ENCODE data around the gene SUSD6. TPM values are rescaled to one million over a fixed set of nuclear protein-coding genes. Genes with fewer than 3 reads are reported as not detected.
"Not testable (repeated sequence)": the region's sequence is repeated elsewhere in the genome, so short reads cannot be mapped to it uniquely, and the experiment has no call there.

SUSD6 gene
- total RNA-seq, 1 donor from 2014 or later: 46.6 TPM

- intact Hi-C loops (cut with micrococcal nuclease); H3K4me3 Mint-ChIP-seq (ENCODE audit: low read depth); H3K9me3 Mint-ChIP-seq; H3K4me1 Mint-ChIP-seq (ENCODE audit: low read depth); H3K36me3 Mint-ChIP-seq (ENCODE audit: low read depth); DNase-seq (ENCODE audit: low spot score); H3K27me3 Mint-ChIP-seq (ENCODE audit: low read depth); H3K27ac Mint-ChIP-seq: not testable (repeated sequence)
Measured at GRCh38 chr14:69599431-69599830, 12.0 kb upstream of the SUSD6 start.

DNA sequence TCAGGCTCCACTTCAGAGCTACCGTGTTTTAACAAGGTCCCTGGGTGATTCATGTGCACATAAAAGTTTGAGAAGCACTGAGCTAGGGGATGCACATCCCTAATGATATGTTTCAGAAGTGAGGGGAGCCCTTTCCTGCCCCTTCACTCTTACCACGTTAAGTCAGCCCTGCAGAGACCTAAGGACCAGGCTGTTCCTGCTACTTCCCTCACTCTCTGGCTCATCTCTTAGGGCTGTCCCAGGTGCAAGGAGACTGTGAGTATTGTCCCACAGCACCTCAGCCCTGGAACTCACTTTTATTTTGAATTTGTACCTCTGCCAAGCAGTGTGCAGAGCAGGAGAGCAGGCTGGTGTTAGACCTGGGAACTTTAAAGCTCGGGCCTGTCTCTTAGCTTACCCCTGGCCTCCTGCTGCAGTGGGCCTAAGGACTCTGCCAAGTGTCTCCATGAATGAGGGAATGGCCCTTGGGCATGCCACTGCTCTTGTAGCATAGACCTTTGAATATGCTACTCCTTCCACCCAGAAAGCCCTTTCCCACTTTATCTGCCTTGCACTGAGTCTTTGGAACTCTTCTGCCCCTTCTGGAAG lies 11.0 kb upstream of the SUSD6 start:
- no peaks in the 10 kb centered on the region for H3K36me3 Mint-ChIP-seq (ENCODE audit: low read depth)
- H3K9me3 Mint-ChIP-seq: no peaks in the 10 kb centered on the region
- H3K27me3 Mint-ChIP-seq (ENCODE audit: low read depth): no peaks in the 10 kb centered on the region
- H3K27ac Mint-ChIP-seq: no peak overlapping the region
- H3K4me3 Mint-ChIP-seq (ENCODE audit: low read depth): no peak overlapping the region
- intact Hi-C loops (cut with micrococcal nuclease): no loop called here
- DNase-seq (ENCODE audit: low spot score): no peak
- peaks cover 5% of the 10 kb centered on the region for H3K4me1 Mint-ChIP-seq (ENCODE audit: low read depth)

DNA sequence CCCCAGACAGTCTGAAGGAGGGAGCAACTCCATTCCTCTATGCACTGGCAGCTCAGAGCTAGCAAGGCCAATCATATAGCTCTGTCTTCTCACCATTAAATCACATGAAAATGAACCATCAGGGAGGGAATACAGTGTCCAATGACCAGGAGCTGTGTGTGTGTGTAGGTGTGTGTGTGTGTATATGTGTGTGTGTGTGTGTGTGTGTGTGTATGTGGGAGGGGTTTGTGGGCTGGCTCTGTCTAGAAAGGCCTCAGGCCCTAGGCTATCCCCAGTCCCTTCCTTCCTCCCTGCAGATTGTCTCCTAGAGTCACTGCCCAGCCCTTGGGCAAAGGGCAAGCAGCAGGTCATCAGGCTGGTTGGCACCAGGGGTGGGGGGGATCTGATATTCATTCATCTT lies 5.7 kb upstream of the SUSD6 start:
- no peak for DNase-seq (ENCODE audit: low spot score)
- Mint-ChIP-seq H3K4me3 (ENCODE audit: low read depth) (no peak overlapping the region), H3K27me3 (ENCODE audit: low read depth) (no peaks in the 10 kb centered on the region), H3K4me1 (ENCODE audit: low read depth) (peaks cover 25% of the 10 kb centered on the region), H3K9me3 (no peaks in the 10 kb centered on the region), H3K36me3 (ENCODE audit: low read depth) (no peaks in the 10 kb centered on the region), H3K27ac (no peak overlapping the region)
- intact Hi-C loops (cut with micrococcal nuclease): no loop called here

DNA sequence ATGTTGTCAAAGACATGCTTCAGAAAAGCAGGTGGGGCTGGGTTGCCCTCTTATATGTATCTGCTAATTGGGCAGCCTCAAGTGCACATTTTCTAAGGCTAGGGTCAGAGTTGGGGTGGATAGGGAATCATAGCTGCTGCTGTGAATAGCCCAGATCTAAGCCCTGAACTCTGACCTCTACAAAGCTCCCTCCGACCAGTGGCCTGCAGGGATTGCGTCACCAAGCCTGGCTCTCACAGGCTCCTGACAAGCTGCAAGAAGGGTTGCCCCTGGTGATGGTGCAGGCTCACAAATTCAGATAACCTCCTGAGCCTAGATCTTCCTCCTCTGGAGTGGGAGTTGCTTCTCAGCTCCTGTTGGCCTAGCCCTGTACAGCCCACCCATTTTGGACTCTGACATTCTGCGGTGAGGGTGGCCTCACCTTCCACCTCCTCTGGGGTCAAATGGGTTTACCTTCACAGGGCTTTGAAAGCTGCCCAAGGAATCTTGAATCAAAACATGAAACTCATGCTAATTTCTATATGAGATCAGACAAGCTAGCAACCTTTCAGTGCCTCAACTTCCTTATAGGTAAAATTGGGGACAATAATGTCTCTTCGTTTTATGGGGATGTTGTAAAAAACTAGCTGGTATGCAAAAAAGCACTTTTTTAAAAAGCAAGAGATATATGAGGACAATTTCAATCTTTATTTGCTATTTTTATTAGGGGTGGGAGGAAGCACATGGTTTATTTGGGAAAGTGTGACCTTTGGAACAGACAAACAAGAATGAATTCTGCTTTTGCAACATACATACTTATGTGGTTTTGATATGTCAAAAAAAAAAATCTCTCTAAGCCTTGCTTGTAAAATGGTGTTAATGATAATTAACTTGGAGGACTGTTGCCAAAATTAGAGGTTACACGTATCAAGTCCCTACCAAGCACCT lies 4.9 kb upstream of the SUSD6 start:
- Mint-ChIP-seq H3K27me3 (ENCODE audit: low read depth) (no peaks in the 10 kb centered on the region), H3K27ac (no peak overlapping the region), H3K4me1 (ENCODE audit: low read depth) (peaks cover 27% of the 10 kb centered on the region), H3K4me3 (ENCODE audit: low read depth) (no peak overlapping the region), H3K9me3 (no peaks in the 10 kb centered on the region), H3K36me3 (ENCODE audit: low read depth) (no peaks in the 10 kb centered on the region)
- intact Hi-C loops (cut with micrococcal nuclease): no loop called here
- no peak for DNase-seq (ENCODE audit: low spot score)

GRCh38 chr14:69610020-69610873 lies 1.1 kb upstream of the SUSD6 start:
- Mint-ChIP-seq H3K4me1 (ENCODE audit: low read depth) (peaks cover 43% of the 10 kb centered on the region), H3K36me3 (ENCODE audit: low read depth) (peaks cover 10% of the 10 kb centered on the region), H3K27ac (peak overlapping the region; percentile 97), H3K27me3 (ENCODE audit: low read depth) (no peaks in the 10 kb centered on the region), H3K9me3 (no peaks in the 10 kb centered on the region), H3K4me3 (ENCODE audit: low read depth) (peak overlapping the region; percentile 94)
- no peak for DNase-seq (ENCODE audit: low spot score)
- intact Hi-C loops (cut with micrococcal nuclease): loop anchor here (2.0 to 10.0 kb wide), 2 partner anchors 107 to 635 kb away; partner anchors contain the start of gene ACTN1

DNA sequence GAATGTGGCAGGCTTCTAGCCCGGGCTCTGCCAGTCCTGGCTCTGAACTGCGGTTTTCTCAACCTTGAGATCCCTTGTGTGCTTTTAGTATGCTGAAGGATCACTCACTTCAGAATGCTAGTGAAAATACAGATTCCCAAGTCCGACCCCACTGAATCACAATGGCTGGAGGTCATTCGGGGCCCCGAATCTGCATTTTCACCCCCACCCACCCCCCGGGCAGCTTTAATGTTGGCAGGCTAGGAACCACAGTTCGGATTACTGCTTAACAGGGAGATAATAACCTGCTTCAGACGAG lies 573 bp upstream of the SUSD6 start:
- peaks cover 15% of the 10 kb centered on the region for H3K36me3 Mint-ChIP-seq (ENCODE audit: low read depth)
- H3K4me1 Mint-ChIP-seq (ENCODE audit: low read depth): peaks cover 46% of the 10 kb centered on the region
- no peak for DNase-seq (ENCODE audit: low spot score)
- no peaks in the 10 kb centered on the region for H3K9me3 Mint-ChIP-seq
- H3K27me3 Mint-ChIP-seq (ENCODE audit: low read depth): no peaks in the 10 kb centered on the region
- peak overlapping the region; percentile 94 for H3K4me3 Mint-ChIP-seq (ENCODE audit: low read depth)
- H3K27ac Mint-ChIP-seq: peak overlapping the region; percentile 97
- intact Hi-C loops (cut with micrococcal nuclease): loop anchor here (1.0 to 10.0 kb wide), 3 partner anchors 106 to 636 kb away; partner anchors contain the start of genes ACTN1 and SRSF5

GRCh38 chr14:69612014-69612782 lies 802 bp downstream of the SUSD6 start:
- H3K4me1 Mint-ChIP-seq (ENCODE audit: low read depth): peaks cover 54% of the 10 kb centered on the region
- no peaks in the 10 kb centered on the region for H3K9me3 Mint-ChIP-seq
- peak overlapping the region; percentile 85 for H3K27ac Mint-ChIP-seq
- H3K4me3 Mint-ChIP-seq (ENCODE audit: low read depth): peak overlapping the region; percentile 90
- intact Hi-C loops (cut with micrococcal nuclease): loop anchor here (10.0 kb wide), 1 partner anchor 637 kb away; the partner anchor contains the start of gene ACTN1
- no peaks in the 10 kb centered on the region for H3K27me3 Mint-ChIP-seq (ENCODE audit: low read depth)
- peaks cover 29% of the 10 kb centered on the region for H3K36me3 Mint-ChIP-seq (ENCODE audit: low read depth)
- DNase-seq (ENCODE audit: low spot score): no peak

GRCh38 chr14:69612783-69613130 lies 1.4 kb downstream of the SUSD6 start:
- intact Hi-C loops (cut with micrococcal nuclease): loop anchor here (10.0 kb wide), 1 partner anchor 638 kb away; the partner anchor contains the start of gene ACTN1
- H3K27me3 Mint-ChIP-seq (ENCODE audit: low read depth): no peaks in the 10 kb centered on the region
- peaks cover 58% of the 10 kb centered on the region for H3K4me1 Mint-ChIP-seq (ENCODE audit: low read depth)
- DNase-seq (ENCODE audit: low spot score): no peak
- H3K9me3 Mint-ChIP-seq: no peaks in the 10 kb centered on the region
- peak overlapping the region; percentile 90 for H3K4me3 Mint-ChIP-seq (ENCODE audit: low read depth)
- H3K27ac Mint-ChIP-seq: peak overlapping the region; percentile 85
- H3K36me3 Mint-ChIP-seq (ENCODE audit: low read depth): peaks cover 33% of the 10 kb centered on the region

- Mint-ChIP-seq H3K4me3 (ENCODE audit: low read depth) (peak overlapping the region; percentile 90), H3K27ac (peak overlapping the region; percentile 85), H3K27me3 (ENCODE audit: low read depth) (no peaks in the 10 kb centered on the region), H3K36me3 (ENCODE audit: low read depth) (peaks cover 36% of the 10 kb centered on the region), H3K4me1 (ENCODE audit: low read depth) (peaks cover 66% of the 10 kb centered on the region), H3K9me3 (no peaks in the 10 kb centered on the region)
- no peak for DNase-seq (ENCODE audit: low spot score)
- intact Hi-C loops (cut with micrococcal nuclease): loop anchor here (10.0 kb wide), 1 partner anchor 639 kb away; the partner anchor contains the start of gene ACTN1
Measured at GRCh38 chr14:69613312-69614073, 2.1 kb downstream of the SUSD6 start.

GRCh38 chr14:69614592-69614991 lies 3.2 kb downstream of the SUSD6 start:
- Mint-ChIP-seq H3K4me1 (ENCODE audit: low read depth) (peaks cover 73% of the 10 kb centered on the region), H3K9me3 (no peaks in the 10 kb centered on the region)

GRCh38 chr14:69615121-69615495 lies 3.7 kb downstream of the SUSD6 start:
- H3K36me3 Mint-ChIP-seq (ENCODE audit: low read depth): peaks cover 46% of the 10 kb centered on the region

More at GRCh38 chr14:69614592-69614991, 3.2 kb downstream of the SUSD6 start:
- Mint-ChIP-seq H3K27ac (peak overlapping the region; percentile 82), H3K27me3 (ENCODE audit: low read depth) (no peaks in the 10 kb centered on the region), H3K4me3 (ENCODE audit: low read depth) (peak overlapping the region; percentile 90), H3K36me3 (ENCODE audit: low read depth) (peaks cover 44% of the 10 kb centered on the region)
- DNase-seq (ENCODE audit: low spot score): no peak
- intact Hi-C loops (cut with micrococcal nuclease): loop anchor here (10.0 kb wide), 1 partner anchor 640 kb away; the partner anchor contains the start of gene ACTN1

More at GRCh38 chr14:69615121-69615495, 3.7 kb downstream of the SUSD6 start:
- Mint-ChIP-seq H3K27me3 (ENCODE audit: low read depth) (no peaks in the 10 kb centered on the region), H3K9me3 (no peaks in the 10 kb centered on the region), H3K4me1 (ENCODE audit: low read depth) (peaks cover 76% of the 10 kb centered on the region), H3K27ac (peak overlapping the region; percentile 97), H3K4me3 (ENCODE audit: low read depth) (peak overlapping the region; percentile 90)
- intact Hi-C loops (cut with micrococcal nuclease): loop anchor here (1.0 to 10.0 kb wide), 2 partner anchors 10 to 640 kb away; partner anchors contain the start of gene ACTN1
- DNase-seq (ENCODE audit: low spot score): no peak
